ENCODE measurements around the gene RAB18. TPM values are rescaled to one million over a fixed set of nuclear protein-coding genes. Genes with fewer than 3 reads are reported as not detected.

Gene RAB18
- total and polyA plus RNA-seq, 10 of the 15 experiments (the other 5 are each of a cell fraction or from before 2014, with no cell fraction given), result 13.4 to 98.8 (median 42.1) TPM

- H3K4me2 ChIP-seq (ENCODE audit: control insufficient read depth, insufficient read depth), result no peak overlapping the region
- SMC1A ChIA-PET (ENCODE audit: uncharacterized antibody, unreplicated experiment), result interaction anchor here (0.7 to 1.6 kb wide), 2 partner anchors 15 to 34 kb away, joined by 3 to 5 read pairs; no protein-coding TSS in a partner anchor
- no peak overlapping the region for H3K27ac ChIP-seq (ENCODE audit: control insufficient read depth, insufficient read depth)
- no peak overlapping the region for H2AFZ ChIP-seq (ENCODE audit: control insufficient read depth, low read depth, low read length)
- POLR2A ChIA-PET, result no interaction called here
- in situ Hi-C loops (cut with MboI) (loop anchor here (10.0 kb wide), 1 partner anchor 255 kb away; the partner anchor contains the start of gene ACBD5), intact Hi-C loops (cut with micrococcal nuclease; ENCODE audit: unreplicated experiment) (loop anchor here (5.0 kb wide), 1 partner anchor 258 kb away; the partner anchor contains the start of gene ACBD5)
- H3K4me3 ChIP-seq, result no peak overlapping the region
- no peak overlapping the region for H3K9ac ChIP-seq (ENCODE audit: control insufficient read depth, insufficient read depth, low read length)
- H3K79me2 ChIP-seq (ENCODE audit: control insufficient read depth, insufficient read depth, low read length), result peaks cover 11% of the 10 kb centered on the region
- no peaks in the 10 kb centered on the region for H3K36me3 ChIP-seq (ENCODE audit: control insufficient read depth in 2 of 2, insufficient read depth in 2 of 2, low read length in 1 of 2)
- TF ChIP-seq, protein P1, sequence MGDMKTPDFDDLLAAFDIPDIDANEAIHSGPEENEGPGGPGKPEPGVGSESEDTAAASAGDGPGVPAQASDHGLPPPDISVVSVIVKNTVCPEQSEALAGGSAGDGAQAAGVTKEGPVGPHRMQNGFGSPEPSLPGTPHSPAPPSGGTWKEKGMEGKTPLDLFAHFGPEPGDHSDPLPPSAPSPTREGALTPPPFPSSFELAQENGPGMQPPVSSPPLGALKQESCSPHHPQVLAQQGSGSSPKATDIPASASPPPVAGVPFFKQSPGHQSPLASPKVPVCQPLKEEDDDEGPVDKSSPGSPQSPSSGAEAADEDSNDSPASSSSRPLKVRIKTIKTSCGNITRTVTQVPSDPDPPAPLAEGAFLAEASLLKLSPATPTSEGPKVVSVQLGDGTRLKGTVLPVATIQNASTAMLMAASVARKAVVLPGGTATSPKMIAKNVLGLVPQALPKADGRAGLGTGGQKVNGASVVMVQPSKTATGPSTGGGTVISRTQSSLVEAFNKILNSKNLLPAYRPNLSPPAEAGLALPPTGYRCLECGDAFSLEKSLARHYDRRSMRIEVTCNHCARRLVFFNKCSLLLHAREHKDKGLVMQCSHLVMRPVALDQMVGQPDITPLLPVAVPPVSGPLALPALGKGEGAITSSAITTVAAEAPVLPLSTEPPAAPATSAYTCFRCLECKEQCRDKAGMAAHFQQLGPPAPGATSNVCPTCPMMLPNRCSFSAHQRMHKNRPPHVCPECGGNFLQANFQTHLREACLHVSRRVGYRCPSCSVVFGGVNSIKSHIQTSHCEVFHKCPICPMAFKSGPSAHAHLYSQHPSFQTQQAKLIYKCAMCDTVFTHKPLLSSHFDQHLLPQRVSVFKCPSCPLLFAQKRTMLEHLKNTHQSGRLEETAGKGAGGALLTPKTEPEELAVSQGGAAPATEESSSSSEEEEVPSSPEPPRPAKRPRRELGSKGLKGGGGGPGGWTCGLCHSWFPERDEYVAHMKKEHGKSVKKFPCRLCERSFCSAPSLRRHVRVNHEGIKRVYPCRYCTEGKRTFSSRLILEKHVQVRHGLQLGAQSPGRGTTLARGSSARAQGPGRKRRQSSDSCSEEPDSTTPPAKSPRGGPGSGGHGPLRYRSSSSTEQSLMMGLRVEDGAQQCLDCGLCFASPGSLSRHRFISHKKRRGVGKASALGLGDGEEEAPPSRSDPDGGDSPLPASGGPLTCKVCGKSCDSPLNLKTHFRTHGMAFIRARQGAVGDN (IDR thresholded peaks at IDR 0.05), result no peak
- TF ChIP-seq SMARCA5 (IDR thresholded peaks at IDR 0.05) (no peak), ZSCAN29 (IDR thresholded peaks at IDR 0.05) (no peak), SREBF2 (IDR thresholded peaks at IDR 0.05; ENCODE audit: low read length) (no peak)
- H3K27me3 ChIP-seq (replicated peaks in 1 of 2; ENCODE audit: control insufficient read depth in 2 of 2, insufficient read depth in 2 of 2, low read length in 1 of 2), result no peaks in the 10 kb centered on the region
- RAD21 ChIA-PET (ENCODE audit: unreplicated experiment), result no interaction called here
- ATAC-seq (no peak), DNase-seq (ENCODE audit: low read depth, low spot score) (no peak), FAIRE-seq (no peak)
- H3K9me3 ChIP-seq (replicated peaks; ENCODE audit: control insufficient read depth, insufficient read depth, low read length), result no peaks in the 10 kb centered on the region; the same call in 2 of the 3 replicates
- H4K20me1 ChIP-seq (ENCODE audit: control insufficient read depth, insufficient read depth), result no peaks in the 10 kb centered on the region
- BruUV-seq (replicated peaks), result no TSS peak
- CTCF ChIA-PET, result no interaction called here
- peaks cover 3% of the 10 kb centered on the region; the same call in 1 of the 2 replicates for H3K4me1 ChIP-seq (ENCODE audit: control insufficient read depth, insufficient read depth, low read length)
Observed at GRCh38 chr10:27500096-27500495, 4.0 kb upstream of the RAB18 start.

All from GM12878 (cell line).